ENCODE data around the gene B4GALT3. TPM values are rescaled to one million over a fixed set of nuclear protein-coding genes. Genes with fewer than 3 reads are reported as not detected.

Gene B4GALT3
- total and polyA plus RNA-seq, 9 of the 15 experiments (the other 6 are each of a cell fraction or from before 2014, with no cell fraction given), result 31.2 to 103 (median 46.1) TPM

GRCh38 chr1:161130266-161130665 lies 47.0 kb downstream of the B4GALT3 start:
- POLR2A ChIA-PET, result interaction anchor here (0.7 to 4.2 kb wide), 4 partner anchors 9 to 69 kb away, joined by 3 to 20 read pairs (median 6); partner anchors contain the start of genes NIT1 and PFDN2
- intact Hi-C loops (cut with micrococcal nuclease) (loop anchor here (5.0 to 10.0 kb wide), 3 partner anchors 37 to 405 kb away; partner anchors contain the start of gene PPOX), in situ Hi-C loops (cut with MboI) (no loop called here)
- Histone ChIP-seq H4K20me1 (replicated peaks; ENCODE audit: control insufficient read depth, insufficient read depth, low read length) (no peaks in the 10 kb centered on the region), H3K4me2 (ENCODE audit: insufficient read depth, low read length) (no peak overlapping the region), H3K27ac (ENCODE audit: extremely low read depth, low read depth, low read length) (no peak overlapping the region), H3K36me3 (ENCODE audit: control insufficient read depth, insufficient read depth, low read length) (peaks cover 51% of the 10 kb centered on the region), H3K9me3 (replicated peaks; ENCODE audit: control insufficient read depth, insufficient read depth, low read depth, low read length) (no peaks in the 10 kb centered on the region), H3K79me2 (ENCODE audit: control insufficient read depth, insufficient read depth, low read length) (peaks cover 65% of the 10 kb centered on the region), H3K27me3 (ENCODE audit: control insufficient read depth in 2 of 2, insufficient read depth in 2 of 2, low read length in 2 of 2) (no peaks in the 10 kb centered on the region), H3K4me1 (replicated peaks in 1 of 2; ENCODE audit: control insufficient read depth in 2 of 2, insufficient read depth in 2 of 2, low read length in 2 of 2) (peaks cover 7 to 15% of the 10 kb centered on the region in 2 experiments; a peak in 3 of 5 replicates), H3K9me1 (ENCODE audit: control insufficient read depth, insufficient read depth, low read length) (no peaks in the 10 kb centered on the region), H3K4me3 (no peak overlapping the region), H2AFZ (ENCODE audit: low read depth, low read length) (no peak overlapping the region), H3K9ac (ENCODE audit: insufficient read depth in 1 of 2, low read depth in 2 of 2, low read length in 2 of 2) (no peak overlapping the region)
- 50% methylated on average over 1 of the region's 1 CpG for WGBS (ENCODE audit: insufficient coverage, low coverage, missing lambda C conversion rate)
- CTCF ChIA-PET (ENCODE audit: low intra/inter-chr PET ratio), result no interaction called here
- no TSS peak for BruUV-seq (replicated peaks)
- TF ChIP-seq SIN3B (IDR thresholded peaks at IDR 0.05; ENCODE audit: low read depth) (no peak), IFI16 (CRISPR knock-in tag; IDR thresholded peaks at IDR 0.05) (no peak), NFXL1 (CRISPR knock-in tag; IDR thresholded peaks at IDR 0.05) (no peak)
- FAIRE-seq, result no peak
- no peak for ATAC-seq
- DNase-seq (ENCODE audit: extremely low read depth in 1 of 4, low spot score in 3 of 4), result no peak

DNA sequence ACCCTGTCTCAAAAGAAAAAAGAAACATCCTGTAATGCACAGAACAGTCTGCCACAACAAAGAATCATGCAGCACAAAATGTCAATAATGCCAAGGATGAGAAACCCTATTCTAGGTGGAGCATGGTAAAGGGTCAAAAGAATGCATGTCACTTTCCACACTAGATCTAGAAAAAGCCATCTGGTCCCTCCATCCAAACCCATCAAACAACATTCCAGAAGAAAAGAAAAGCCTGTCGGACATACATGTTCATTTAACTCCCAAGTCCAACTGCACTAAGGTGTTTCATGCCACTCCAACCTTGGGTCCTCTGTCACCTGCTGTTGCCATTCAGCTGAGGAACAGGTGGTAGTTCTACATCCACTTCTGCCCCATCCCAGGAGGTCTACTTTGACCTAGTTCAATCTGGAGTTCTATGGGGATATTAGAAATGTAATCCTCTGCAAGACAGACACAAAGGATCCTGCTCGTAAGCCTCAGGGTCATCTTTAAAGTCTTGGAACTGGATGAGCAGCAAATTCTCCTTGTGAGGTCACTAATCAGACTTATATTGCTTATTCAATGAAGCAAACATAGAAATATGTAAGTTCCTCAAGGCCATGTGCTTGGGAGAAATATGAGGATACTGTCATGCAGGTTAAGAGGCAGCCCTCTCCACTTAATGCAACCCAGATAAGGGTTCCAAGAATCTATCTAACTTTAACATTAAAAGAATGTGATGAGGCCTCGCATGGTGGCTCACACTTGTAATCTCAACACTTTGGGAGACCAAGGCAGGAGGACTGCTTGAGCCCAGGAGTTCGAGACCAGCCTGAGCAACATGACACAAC lies 48.5 kb downstream of the B4GALT3 start:
- Histone ChIP-seq H3K27ac (ENCODE audit: extremely low read depth, low read depth, low read length) (no peak overlapping the region), H3K36me3 (ENCODE audit: control insufficient read depth, insufficient read depth, low read length) (peaks cover 60% of the 10 kb centered on the region), H3K27me3 (ENCODE audit: control insufficient read depth in 2 of 2, insufficient read depth in 2 of 2, low read length in 2 of 2) (no peaks in the 10 kb centered on the region), H3K4me3 (no peak overlapping the region), H3K9ac (ENCODE audit: insufficient read depth in 1 of 2, low read depth in 2 of 2, low read length in 2 of 2) (no peak overlapping the region; a peak in 1 of 4 replicates), H3K9me3 (replicated peaks; ENCODE audit: control insufficient read depth, insufficient read depth, low read depth, low read length) (no peaks in the 10 kb centered on the region), H3K79me2 (ENCODE audit: control insufficient read depth, insufficient read depth, low read length) (peaks cover 52% of the 10 kb centered on the region), H3K4me2 (ENCODE audit: insufficient read depth, low read length) (no peak overlapping the region), H3K9me1 (ENCODE audit: control insufficient read depth, insufficient read depth, low read length) (no peaks in the 10 kb centered on the region), H2AFZ (ENCODE audit: low read depth, low read length) (no peak overlapping the region), H3K4me1 (replicated peaks in 1 of 2; ENCODE audit: control insufficient read depth in 2 of 2, insufficient read depth in 2 of 2, low read length in 2 of 2) (peaks cover 3 to 15% of the 10 kb centered on the region in 2 experiments; a peak in 3 of 5 replicates), H4K20me1 (replicated peaks; ENCODE audit: control insufficient read depth, insufficient read depth, low read length) (peaks cover 3% of the 10 kb centered on the region; the same call in 1 of the 2 replicates)
- ATAC-seq (no peak), FAIRE-seq (no peak), DNase-seq (ENCODE audit: extremely low read depth in 1 of 4, low spot score in 3 of 4) (peak in 1 of 4 experiments; percentile 15)
- ChIA-PET CTCF (ENCODE audit: low intra/inter-chr PET ratio) (no interaction called here), POLR2A (interaction anchor here (0.6 to 3.1 kb wide), 4 partner anchors 11 to 1040 kb away, joined by 3 to 39 read pairs (median 6); partner anchors contain the start of genes NIT1 and PFDN2)
- in situ Hi-C loops (cut with MboI) (no loop called here), intact Hi-C loops (cut with micrococcal nuclease) (no loop called here)
- no peak for TF ChIP-seq MCM3 (IDR thresholded peaks at IDR 0.05)
- TF ChIP-seq, protein P1, sequence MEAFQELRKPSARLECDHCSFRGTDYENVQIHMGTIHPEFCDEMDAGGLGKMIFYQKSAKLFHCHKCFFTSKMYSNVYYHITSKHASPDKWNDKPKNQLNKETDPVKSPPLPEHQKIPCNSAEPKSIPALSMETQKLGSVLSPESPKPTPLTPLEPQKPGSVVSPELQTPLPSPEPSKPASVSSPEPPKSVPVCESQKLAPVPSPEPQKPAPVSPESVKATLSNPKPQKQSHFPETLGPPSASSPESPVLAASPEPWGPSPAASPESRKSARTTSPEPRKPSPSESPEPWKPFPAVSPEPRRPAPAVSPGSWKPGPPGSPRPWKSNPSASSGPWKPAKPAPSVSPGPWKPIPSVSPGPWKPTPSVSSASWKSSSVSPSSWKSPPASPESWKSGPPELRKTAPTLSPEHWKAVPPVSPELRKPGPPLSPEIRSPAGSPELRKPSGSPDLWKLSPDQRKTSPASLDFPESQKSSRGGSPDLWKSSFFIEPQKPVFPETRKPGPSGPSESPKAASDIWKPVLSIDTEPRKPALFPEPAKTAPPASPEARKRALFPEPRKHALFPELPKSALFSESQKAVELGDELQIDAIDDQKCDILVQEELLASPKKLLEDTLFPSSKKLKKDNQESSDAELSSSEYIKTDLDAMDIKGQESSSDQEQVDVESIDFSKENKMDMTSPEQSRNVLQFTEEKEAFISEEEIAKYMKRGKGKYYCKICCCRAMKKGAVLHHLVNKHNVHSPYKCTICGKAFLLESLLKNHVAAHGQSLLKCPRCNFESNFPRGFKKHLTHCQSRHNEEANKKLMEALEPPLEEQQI (IDR thresholded peaks at IDR 0.05), result no peak
- TF ChIP-seq NFRKB (IDR thresholded peaks at IDR 0.05; ENCODE audit: low read depth), result no peak
- TF ChIP-seq TAF1 (IDR thresholded peaks at IDR 0.05; ENCODE audit: control insufficient read depth, extremely low read depth, insufficient read depth, low read length, severe bottlenecking), result no peak
- WGBS (ENCODE audit: insufficient coverage, low coverage, missing lambda C conversion rate), result 62% methylated on average over 4 of the region's 4 CpGs
- BruUV-seq (replicated peaks), result no TSS peak

All from K562 (cell line).